GM23338 (cell line): ENCODE measurements around the gene RAP1GAP2. TPM values are rescaled to one million over a fixed set of nuclear protein-coding genes. Genes with fewer than 3 reads are reported as not detected.

Experiments
- ATAC-seq: fragments of 200-7000 bp; cut with Tn5 transposase; 3 replicates; pipeline ENCODE4 v1.9.1; 2020
- DNase-seq: peaks from one replicate; pipeline ENCODE4 v3.0.0-alpha.2; 2015; ENCODE audit warnings: low spot score
- H2AFZ ChIP-seq: fragments of 200-600 bp; sonication (generic); 2 replicates; pipeline ENCODE4 v1.8.0; 2016; ENCODE audit warnings: antibody characterized with exemption, mild to moderate bottlenecking, moderate library complexity
- H3F3A ChIP-seq: fragments of 200-600 bp; sonication (generic); replicated peaks from 2 replicates; pipeline ENCODE4 v1.8.0; 2017; ENCODE audit warnings: antibody characterized with exemption, mixed run types, low read depth
- H3K27ac ChIP-seq: fragments of 200-600 bp; sonication (generic); 2 replicates; pipeline ENCODE4 v1.6.1; 2016; ENCODE audit warnings: low read depth
- H3K27me3 ChIP-seq: fragments of 200-600 bp; sonication (generic); 2 replicates; pipeline ENCODE4 v1.8.0; 2016; ENCODE audit warnings: mild to moderate bottlenecking, mixed run types, moderate library complexity; ENCODE audit not compliant: insufficient read depth
- H3K36me3 ChIP-seq: fragments of 200-600 bp; sonication (generic); 2 replicates; pipeline ENCODE4 v1.8.0; 2016; ENCODE audit warnings: mild to moderate bottlenecking; ENCODE audit not compliant: insufficient read depth
- H3K4me1 ChIP-seq: fragments of 200-600 bp; sonication (generic); 2 replicates; pipeline ENCODE4 v1.8.0; 2016; ENCODE audit warnings: mild to moderate bottlenecking, moderate library complexity; ENCODE audit not compliant: insufficient read depth
- H3K4me2 ChIP-seq: fragments of 200-600 bp; sonication (generic); 2 replicates; pipeline ENCODE4 v1.7.1; 2017; ENCODE audit warnings: mixed run types
- H3K4me3 ChIP-seq: fragments of 200-600 bp; sonication (generic); 2 replicates; pipeline ENCODE4 v1.6.1; 2016; ENCODE audit warnings: mixed run types
- H3K79me2 ChIP-seq: fragments of 200-600 bp; sonication (generic); replicated peaks from 2 replicates; pipeline ENCODE4 v1.8.0; 2017; ENCODE audit warnings: mild to moderate bottlenecking; ENCODE audit not compliant: insufficient read depth
- H3K9me2 ChIP-seq: fragments of 200-600 bp; sonication (generic); 2 replicates; pipeline ENCODE4 v1.8.0; 2017; ENCODE audit not compliant: insufficient read depth
- H4K20me1 ChIP-seq: fragments of 200-600 bp; sonication (generic); replicated peaks from 2 replicates; pipeline ENCODE4 v1.8.0; 2017; ENCODE audit warnings: mild to moderate bottlenecking; ENCODE audit not compliant: insufficient read depth
- H3K27ac Mint-ChIP-seq: 2 replicates; pipeline ENCODE4 v1.8.0; 2020; ENCODE audit warnings: inconsistent platforms, mild to moderate bottlenecking, moderate library complexity, mixed read lengths
- H3K27me3 Mint-ChIP-seq: 3 replicates; pipeline ENCODE4 v1.8.0; 2022; ENCODE audit warnings: low read depth, mild to moderate bottlenecking, moderate library complexity, mixed read lengths, inconsistent platforms; ENCODE audit not compliant: insufficient read depth, poor library complexity
- H3K36me3 Mint-ChIP-seq: 3 replicates; pipeline ENCODE4 v1.8.0; 2021; ENCODE audit warnings: low read depth, mild to moderate bottlenecking, inconsistent platforms, moderate library complexity, mixed read lengths
- H3K4me1 Mint-ChIP-seq: 3 replicates; pipeline ENCODE4 v1.8.0; 2020; ENCODE audit warnings: mild to moderate bottlenecking, inconsistent platforms, mixed read lengths
- H3K4me3 Mint-ChIP-seq: 3 replicates; pipeline ENCODE4 v1.8.0; 2021; ENCODE audit warnings: moderate library complexity, mild to moderate bottlenecking, inconsistent platforms, mixed read lengths
- H3K9me3 Mint-ChIP-seq: 3 replicates; pipeline ENCODE4 v1.8.0; 2020; ENCODE audit warnings: moderate library complexity, mild to moderate bottlenecking, inconsistent platforms, mixed read lengths
- CREB1 ChIP-seq: fragments of 250-450 bp; sonication (Bioruptor Pico); IDR thresholded peaks from 2 replicates; pipeline ENCODE4 v1.5.0; 2020; ENCODE audit warnings: low read depth, mild to moderate bottlenecking, moderate library complexity
- CTCF ChIP-seq, 2 experiments: fragments of 200-600 bp in 1 of 2; sonication (generic) in 1 of 2; conservative IDR thresholded peaks; 2 replicates each; pipeline versions ENCODE4 v1.5.1 to v1.6.1; 2016 to 2017; ENCODE audit warnings: antibody characterized with exemption in 2 of 2, low read depth in 2 of 2, mild to moderate bottlenecking in 2 of 2, moderate library complexity in 1 of 2
- ETS1 ChIP-seq: IDR thresholded peaks from 2 replicates; pipeline ENCODE4 v1.6.1; 2016; ENCODE audit warnings: antibody characterized with exemption
- EZH2 ChIP-seq: fragments of 200-600 bp; sonication (generic); IDR thresholded peaks from one replicate; pipeline ENCODE4 v1.8.0; 2017; ENCODE audit warnings: antibody characterized with exemption, mild to moderate bottlenecking, low read depth; ENCODE audit not compliant: unreplicated experiment
- EZH2phosphoT487 ChIP-seq: fragments of 200-600 bp; sonication (generic); IDR thresholded peaks from one replicate; pipeline ENCODE4 v1.8.1; 2018; ENCODE audit warnings: antibody characterized with exemption; ENCODE audit not compliant: unreplicated experiment
- JUNB ChIP-seq: IDR thresholded peaks from one replicate; pipeline ENCODE4 v1.6.1; 2016; ENCODE audit warnings: antibody characterized with exemption; ENCODE audit not compliant: unreplicated experiment
- NANOG ChIP-seq: IDR thresholded peaks from 2 replicates; pipeline ENCODE4 v1.6.1; 2016; ENCODE audit warnings: antibody characterized with exemption, borderline replicate concordance
- POLR2AphosphoS5 ChIP-seq: IDR thresholded peaks from 2 replicates; pipeline ENCODE4 v1.6.1; 2016; ENCODE audit warnings: antibody characterized with exemption, low read depth
- REST ChIP-seq: IDR thresholded peaks from one replicate; pipeline ENCODE4 v1.6.1; 2018; ENCODE audit warnings: antibody characterized with exemption; ENCODE audit not compliant: unreplicated experiment
- STAT1 ChIP-seq: IDR thresholded peaks from one replicate; pipeline ENCODE4 v1.6.1; 2016; ENCODE audit warnings: antibody characterized with exemption; ENCODE audit not compliant: unreplicated experiment
- ZNF114 ChIP-seq: fragments of 250-450 bp; sonication (Bioruptor Pico); IDR thresholded peaks from 2 replicates; pipeline ENCODE4 v1.5.0; 2020; ENCODE audit warnings: mild to moderate bottlenecking, moderate library complexity
- ZNF331 ChIP-seq: fragments of 250-450 bp; sonication (Bioruptor Pico); IDR thresholded peaks from 2 replicates; pipeline ENCODE4 v1.5.0; 2020; ENCODE audit warnings: low read depth, mild to moderate bottlenecking, moderate library complexity
- polyA plus RNA-seq: library from polyadenylated mRNA; unstranded; fragments of >200 nt; fragmentation: Nextera tagmentation; extraction: Ambion mirVana; gene quantifications from 2 replicates; pipeline ENCODE4 v1.2.1, GENCODE V29; 2016
- total RNA-seq: library from RNA; depleted of rRNA; stranded (reverse); fragments of >200 nt; shearing (Covaris generic); gene quantifications from 2 replicates; pipeline ENCODE4 v1.2.3, GENCODE V29; 2014
- TF ChIP-seq, protein P1 (sequence below): fragments of 250-450 bp; sonication (Bioruptor Pico); IDR thresholded peaks from 2 replicates; pipeline ENCODE4 v1.5.0; 2020; ENCODE audit warnings: mild to moderate bottlenecking, moderate library complexity

RAP1GAP2 gene
- total and polyA plus RNA-seq, 2 experiments from 2014 or later, result 17.8 to 46.1 TPM

GRCh38 chr17:2779545-2779944 lies 16.7 kb upstream of the RAP1GAP2 start:
- H3K36me3 ChIP-seq, result no peaks in the 10 kb centered on the region
- 0 out of 2 replicates have a peak, but pooled peaks cover 4% of the 10 kb centered on the region for H3K4me1 ChIP-seq
- H2AFZ ChIP-seq, result no peak overlapping the region
- H3K9me2 ChIP-seq, result no peaks in the 10 kb centered on the region
- H3K4me2 ChIP-seq, result no peak overlapping the region
- Mint-ChIP-seq H3K4me3 (no peak overlapping the region), H3K27me3 (peaks cover 20% of the 10 kb centered on the region), H3K27ac (no peak overlapping the region), H3K36me3 (no peaks in the 10 kb centered on the region), H3K4me1 (peaks cover 8% of the 10 kb centered on the region; the same call in 2 of the 3 replicates), H3K9me3 (no peaks in the 10 kb centered on the region)
- ATAC-seq (no peak), DNase-seq (no peak)
- peaks cover 11% of the 10 kb centered on the region; the same call in 1 of the 2 replicates for H3F3A ChIP-seq
- TF ChIP-seq EZH2 (no peak), REST (no peak), NANOG (no peak), POLR2AphosphoS5 (no peak), EZH2phosphoT487 (no peak), ZNF114 (no peak), CTCF (conservative IDR thresholded peaks at IDR 0.05; ENCODE audit: low read depth in 2 of 2) (no peak), JUNB (no peak), CREB1 (no peak), ZNF331 (no peak), ETS1 (no peak), STAT1 (no peak)
- TF ChIP-seq, protein P1, sequence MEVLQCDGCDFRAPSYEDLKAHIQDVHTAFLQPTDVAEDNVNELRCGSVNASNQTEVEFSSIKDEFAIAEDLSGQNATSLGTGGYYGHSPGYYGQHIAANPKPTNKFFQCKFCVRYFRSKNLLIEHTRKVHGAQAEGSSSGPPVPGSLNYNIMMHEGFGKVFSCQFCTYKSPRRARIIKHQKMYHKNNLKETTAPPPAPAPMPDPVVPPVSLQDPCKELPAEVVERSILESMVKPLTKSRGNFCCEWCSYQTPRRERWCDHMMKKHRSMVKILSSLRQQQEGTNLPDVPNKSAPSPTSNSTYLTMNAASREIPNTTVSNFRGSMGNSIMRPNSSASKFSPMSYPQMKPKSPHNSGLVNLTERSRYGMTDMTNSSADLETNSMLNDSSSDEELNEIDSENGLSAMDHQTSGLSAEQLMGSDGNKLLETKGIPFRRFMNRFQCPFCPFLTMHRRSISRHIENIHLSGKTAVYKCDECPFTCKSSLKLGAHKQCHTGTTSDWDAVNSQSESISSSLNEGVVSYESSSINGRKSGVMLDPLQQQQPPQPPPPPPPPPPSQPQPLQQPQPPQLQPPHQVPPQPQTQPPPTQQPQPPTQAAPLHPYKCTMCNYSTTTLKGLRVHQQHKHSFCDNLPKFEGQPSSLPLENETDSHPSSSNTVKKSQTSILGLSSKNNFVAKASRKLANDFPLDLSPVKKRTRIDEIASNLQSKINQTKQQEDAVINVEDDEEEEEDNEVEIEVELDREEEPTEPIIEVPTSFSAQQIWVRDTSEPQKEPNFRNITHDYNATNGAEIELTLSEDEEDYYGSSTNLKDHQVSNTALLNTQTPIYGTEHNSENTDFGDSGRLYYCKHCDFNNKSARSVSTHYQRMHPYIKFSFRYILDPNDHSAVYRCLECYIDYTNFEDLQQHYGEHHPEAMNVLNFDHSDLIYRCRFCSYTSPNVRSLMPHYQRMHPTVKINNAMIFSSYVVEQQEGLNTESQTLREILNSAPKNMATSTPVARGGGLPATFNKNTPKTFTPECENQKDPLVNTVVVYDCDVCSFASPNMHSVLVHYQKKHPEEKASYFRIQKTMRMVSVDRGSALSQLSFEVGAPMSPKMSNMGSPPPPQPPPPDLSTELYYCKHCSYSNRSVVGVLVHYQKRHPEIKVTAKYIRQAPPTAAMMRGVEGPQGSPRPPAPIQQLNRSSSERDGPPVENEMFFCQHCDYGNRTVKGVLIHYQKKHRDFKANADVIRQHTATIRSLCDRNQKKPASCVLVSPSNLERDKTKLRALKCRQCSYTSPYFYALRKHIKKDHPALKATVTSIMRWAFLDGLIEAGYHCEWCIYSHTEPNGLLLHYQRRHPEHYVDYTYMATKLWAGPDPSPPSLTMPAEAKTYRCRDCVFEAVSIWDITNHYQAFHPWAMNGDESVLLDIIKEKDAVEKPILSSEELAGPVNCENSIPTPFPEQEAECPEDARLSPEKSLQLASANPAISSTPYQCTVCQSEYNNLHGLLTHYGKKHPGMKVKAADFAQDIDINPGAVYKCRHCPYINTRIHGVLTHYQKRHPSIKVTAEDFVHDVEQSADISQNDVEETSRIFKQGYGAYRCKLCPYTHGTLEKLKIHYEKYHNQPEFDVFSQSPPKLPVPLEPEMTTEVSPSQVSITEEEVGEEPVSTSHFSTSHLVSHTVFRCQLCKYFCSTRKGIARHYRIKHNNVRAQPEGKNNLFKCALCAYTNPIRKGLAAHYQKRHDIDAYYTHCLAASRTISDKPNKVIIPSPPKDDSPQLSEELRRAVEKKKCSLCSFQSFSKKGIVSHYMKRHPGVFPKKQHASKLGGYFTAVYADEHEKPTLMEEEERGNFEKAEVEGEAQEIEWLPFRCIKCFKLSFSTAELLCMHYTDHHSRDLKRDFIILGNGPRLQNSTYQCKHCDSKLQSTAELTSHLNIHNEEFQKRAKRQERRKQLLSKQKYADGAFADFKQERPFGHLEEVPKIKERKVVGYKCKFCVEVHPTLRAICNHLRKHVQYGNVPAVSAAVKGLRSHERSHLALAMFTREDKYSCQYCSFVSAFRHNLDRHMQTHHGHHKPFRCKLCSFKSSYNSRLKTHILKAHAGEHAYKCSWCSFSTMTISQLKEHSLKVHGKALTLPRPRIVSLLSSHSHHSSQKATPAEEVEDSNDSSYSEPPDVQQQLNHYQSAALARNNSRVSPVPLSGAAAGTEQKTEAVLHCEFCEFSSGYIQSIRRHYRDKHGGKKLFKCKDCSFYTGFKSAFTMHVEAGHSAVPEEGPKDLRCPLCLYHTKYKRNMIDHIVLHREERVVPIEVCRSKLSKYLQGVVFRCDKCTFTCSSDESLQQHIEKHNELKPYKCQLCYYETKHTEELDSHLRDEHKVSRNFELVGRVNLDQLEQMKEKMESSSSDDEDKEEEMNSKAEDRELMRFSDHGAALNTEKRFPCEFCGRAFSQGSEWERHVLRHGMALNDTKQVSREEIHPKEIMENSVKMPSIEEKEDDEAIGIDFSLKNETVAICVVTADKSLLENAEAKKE (CRISPR knock-in tag), result no peak
- no peaks in the 10 kb centered on the region for H3K79me2 ChIP-seq
- no peaks in the 10 kb centered on the region; the same call in 1 of the 2 replicates for H3K27me3 ChIP-seq
- no peaks in the 10 kb centered on the region; the same call in 1 of the 2 replicates for H4K20me1 ChIP-seq
- no peak overlapping the region for H3K4me3 ChIP-seq
- H3K27ac ChIP-seq, result no peak overlapping the region
